NCI-H460 (cell line): ENCODE results near the gene ITPR2. TPM values are rescaled to one million over a fixed set of nuclear protein-coding genes. Genes with fewer than 3 reads are reported as not detected.
A peak's percentile ranks its signal among the peaks of the same experiment; 100 is the strongest.
"Not testable (repeated sequence)": the region's sequence is repeated elsewhere in the genome, so short reads cannot be mapped to it uniquely, and the experiment has no call there.

Experiments used
- DNase-seq: peaks from one replicate; pipeline ENCODE4 v3.0.0-alpha.2; 2016; ENCODE audit warnings: low read depth; ENCODE audit errors: extremely low read depth
- total RNA-seq: library from RNA; depleted of rRNA; stranded (reverse); fragments of >200 nt; shearing (Covaris generic); gene quantifications from 2 replicates; pipeline ENCODE4 v1.2.3, GENCODE V29; 2014

Gene ITPR2
- total RNA-seq, 1 experiment from 2014 or later: 5.5 TPM

DNA sequence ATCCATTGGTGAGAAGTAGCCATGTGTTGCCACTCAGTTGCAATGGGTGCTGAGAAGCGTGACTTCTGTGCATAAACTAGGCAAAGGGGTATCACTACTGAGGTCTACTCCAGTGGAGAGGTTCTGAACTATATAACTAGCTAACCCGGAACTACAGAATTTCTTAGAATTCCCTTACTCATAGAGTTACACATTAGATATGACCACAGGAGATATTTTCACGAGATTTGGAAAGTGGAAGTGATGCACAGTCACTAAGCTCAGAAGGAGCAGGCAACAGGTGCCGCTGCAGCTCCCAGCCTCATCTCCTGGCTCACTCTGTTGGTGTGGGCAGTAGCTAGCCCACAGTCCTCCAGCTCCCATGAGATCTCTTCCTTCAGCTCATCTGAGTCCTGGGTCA lies 501.0 kb downstream of the ITPR2 start:
- no peak for DNase-seq

DNA sequence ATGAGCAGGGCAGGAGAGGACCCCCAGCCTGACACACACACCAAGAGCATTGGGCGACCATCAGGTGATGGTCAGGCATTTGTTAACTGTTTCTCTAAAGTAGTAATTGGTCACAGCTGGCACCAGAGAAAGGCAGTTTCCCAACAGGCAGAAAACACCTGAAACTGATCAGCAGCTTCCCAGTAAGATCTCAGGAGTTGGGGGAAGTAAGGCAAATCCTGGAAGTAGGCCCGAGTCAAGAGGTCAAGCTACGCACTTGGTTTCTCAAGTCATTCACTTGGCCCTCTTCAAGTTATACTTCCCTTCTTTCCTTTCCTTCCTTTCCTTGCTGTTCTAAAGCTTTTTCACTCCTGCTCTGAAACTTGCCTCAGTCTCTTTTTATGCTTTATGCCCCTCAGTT lies 501.9 kb downstream of the ITPR2 start:
- DNase-seq: no peak

DNA sequence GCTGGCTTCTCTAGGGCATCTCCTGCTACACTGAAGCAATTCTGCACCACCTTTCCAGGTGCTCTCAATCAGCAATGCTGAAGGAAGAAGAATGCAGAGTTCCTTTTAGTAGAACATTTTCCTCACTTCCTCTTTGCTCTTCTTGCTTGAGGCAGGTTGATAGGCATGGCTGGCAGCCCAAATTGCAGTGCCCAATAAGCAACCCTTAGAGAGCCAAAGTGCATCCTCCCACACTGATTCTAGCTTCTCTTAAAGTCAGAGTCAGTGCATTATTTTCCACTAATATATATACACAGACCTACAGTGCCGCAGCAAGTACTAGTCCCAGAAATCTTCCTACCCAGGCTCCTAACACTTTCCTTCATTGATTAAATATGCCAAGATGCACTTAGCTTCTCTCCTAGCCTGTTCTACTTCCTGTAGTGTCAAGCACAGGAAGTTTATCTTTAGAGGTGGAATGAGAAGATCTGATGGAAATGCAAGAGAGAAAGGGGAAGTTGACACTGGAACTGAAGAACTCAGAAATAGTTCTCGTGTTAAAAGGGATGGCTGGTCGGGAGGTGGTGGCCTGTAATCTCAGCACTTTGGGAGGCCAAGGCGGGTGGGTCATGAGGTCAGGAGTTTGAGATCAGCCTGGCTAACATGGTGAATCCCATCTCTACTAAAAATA lies 504.9 kb downstream of the ITPR2 start:
- DNase-seq: no peak

DNA sequence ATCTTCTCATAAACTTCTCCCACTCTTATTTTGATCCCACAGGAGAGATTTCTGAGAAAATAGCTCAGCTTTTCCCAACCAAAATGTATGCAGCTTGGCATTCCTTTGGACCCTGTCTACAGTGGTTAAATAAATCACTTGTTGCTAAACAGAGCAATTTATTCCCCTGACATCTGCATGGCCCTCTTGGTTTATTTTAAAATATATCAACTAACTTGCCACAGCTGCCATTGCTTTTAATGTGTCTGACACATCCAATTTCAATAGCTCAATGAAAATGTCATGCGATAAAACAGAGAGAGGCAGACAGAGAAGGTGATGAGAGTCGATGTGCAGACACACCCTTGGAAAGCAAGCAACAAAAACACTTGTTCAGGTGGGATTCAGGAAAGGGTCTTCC lies 509.3 kb downstream of the ITPR2 start:
- no peak for DNase-seq

DNA sequence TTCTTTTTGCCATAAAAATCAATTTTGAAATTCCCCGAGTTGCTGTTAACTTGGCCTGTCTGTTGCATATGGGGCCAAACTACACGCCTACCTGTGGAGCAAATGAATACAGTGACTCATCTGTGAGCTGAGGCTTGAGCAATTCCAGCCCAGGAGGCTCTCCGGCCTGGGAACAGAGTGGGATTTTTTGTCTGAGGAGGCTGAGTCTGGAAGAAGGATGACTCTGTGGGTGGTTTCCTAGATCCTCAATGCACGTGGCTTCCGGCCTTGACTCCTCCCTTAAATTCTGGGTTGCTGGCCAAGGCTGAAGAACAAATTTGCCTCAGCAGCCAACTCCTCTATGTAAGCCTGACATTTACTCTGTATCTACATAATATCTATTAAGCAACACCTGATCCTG lies 513.5 kb downstream of the ITPR2 start:
- DNase-seq: no peak

DNA sequence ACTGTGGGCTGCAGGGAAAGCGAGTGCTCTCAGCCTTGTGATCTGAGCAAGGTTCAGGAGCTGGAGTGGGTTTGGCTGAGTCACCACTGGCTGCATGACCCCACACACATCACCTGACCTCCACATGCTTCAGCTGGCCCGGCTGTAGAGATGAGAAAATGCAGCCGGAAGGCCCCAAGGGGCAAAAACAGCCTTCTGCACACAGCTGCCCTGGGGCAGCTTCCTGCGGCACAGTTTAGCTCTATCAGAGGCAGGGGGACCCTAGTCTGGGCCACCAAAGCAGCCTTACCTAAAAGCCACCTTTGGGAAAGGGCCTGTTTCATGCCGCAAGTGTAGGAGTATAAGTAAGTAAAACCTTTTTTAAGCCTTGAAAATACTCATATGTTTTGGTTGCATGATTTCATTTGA lies 514.3 kb downstream of the ITPR2 start:
- DNase-seq: no peak

DNA sequence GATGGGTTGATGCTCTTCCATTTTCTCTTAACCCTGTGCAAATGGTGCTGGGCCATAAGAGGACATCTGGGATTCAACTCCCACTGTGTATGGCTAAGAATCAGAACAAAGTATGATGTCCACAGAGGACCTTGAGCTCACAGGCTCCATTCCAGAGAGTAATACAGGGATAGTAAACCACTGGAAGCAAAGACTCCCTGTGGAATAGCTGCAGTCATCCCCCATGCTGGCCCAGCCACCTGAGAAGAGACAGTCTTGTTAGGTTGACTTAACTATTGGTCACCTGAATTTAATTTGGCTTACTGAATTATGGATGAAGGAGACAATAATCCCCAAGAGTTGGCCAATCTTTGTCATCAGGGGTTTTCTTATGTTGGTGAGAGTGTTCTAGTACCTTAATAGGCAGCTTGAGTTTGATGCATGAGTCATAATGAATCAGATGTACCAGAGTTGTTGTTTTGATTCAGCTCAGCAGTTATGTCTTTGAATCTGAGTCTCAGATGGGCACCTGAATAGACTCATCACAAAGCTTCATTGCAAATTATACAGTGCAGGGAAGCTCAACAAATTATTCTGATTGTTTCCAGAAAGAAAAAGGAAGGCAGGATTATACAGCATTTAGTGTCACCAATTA lies 514.9 kb downstream of the ITPR2 start:
- DNase-seq: no peak

DNA sequence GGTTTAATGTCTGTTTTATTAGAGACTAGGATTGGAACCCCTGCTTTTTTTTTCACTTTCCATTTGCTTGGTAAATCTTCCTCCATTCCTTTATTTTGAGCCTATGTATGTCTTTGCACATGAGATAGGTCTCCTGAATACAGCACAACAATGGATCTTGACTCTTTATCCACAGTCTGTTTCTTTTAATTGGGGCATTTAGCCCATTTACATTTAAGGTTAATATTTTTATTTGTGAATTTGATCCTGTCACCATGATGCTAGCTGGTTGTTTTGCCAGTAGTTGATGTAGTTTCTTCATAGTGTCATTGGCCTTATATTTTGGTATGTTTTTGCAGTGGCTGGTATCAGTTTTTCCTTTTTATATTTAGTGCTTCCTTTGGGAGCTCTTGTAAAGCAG lies 518.9 kb downstream of the ITPR2 start:
- not testable (repeated sequence) for DNase-seq

DNA sequence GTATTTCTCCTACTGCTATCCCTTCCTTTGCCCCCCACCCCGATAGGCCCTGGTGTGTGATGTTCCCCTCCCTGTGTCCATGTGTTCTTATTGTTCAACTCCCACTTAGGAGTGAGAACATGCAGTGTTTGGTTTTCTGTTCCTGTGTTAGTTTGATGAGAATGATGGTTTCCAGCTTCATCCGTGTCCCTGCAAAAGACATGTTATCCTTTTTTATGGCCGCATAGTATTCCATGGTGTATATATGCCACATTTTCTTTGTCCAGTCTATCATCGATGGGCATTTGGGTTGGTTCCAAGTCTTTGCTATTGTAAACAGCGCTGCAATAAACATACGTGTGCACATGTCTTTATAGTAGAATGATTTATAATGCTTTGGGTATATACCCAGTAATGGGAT lies 522.5 kb downstream of the ITPR2 start:
- not testable (repeated sequence) for DNase-seq

DNA sequence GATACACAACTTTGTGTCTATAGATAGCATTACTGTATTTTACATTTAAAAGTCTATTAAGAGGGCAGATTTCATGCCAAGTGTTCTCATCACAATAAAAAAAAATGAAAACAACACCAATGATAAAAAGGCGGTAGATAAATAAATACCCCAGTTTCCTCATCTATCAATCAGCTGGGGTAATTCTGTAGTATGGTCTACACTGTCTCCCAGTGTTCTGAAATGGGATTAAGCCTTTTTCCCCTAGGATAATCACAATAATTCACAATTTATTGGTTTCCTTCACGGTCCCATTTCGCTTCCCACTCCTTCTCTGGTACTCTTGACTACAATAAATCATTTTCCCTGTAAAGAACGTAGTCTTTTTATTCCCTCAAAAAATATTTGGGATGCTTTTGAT lies 523.4 kb downstream of the ITPR2 start:
- no peak for DNase-seq

DNA sequence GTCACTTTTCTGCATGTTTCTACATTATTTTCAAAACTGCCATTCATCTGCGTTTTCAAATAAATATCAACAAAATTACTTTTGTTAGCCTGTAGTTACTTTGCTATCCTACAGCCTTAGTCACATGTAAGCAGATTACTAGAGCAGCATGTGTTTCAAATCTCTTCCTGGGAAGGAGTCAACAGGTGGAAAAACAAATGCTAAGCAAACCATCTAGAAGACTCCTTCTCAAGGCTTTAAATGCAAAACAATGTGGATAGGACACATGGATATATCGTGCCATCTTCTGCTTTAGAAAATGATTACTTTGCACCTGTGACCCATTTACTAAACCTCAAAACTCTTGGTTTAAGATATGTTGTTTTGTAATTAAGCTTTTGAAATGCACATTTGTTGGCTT lies 528.7 kb downstream of the ITPR2 start:
- DNase-seq: no peak

DNA sequence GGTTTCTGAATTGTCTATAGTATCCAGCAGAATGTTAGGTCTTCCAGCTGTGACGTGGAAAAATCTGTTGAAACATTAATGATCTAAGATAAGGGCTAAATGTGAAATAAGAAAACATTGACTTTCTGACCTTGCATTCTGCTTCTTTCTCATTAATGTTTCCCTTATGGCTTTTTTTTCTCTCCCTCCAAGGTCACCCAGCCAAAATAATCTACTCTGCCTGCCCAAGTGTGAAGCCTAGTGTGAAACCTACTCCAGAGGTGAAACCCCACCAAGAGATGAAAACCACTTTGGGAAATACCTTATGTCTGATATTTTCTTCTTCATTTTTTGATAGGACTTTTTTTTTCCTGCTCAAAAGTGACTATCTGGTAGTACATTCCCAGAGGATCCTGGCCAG lies 529.6 kb downstream of the ITPR2 start:
- DNase-seq: no peak

DNA sequence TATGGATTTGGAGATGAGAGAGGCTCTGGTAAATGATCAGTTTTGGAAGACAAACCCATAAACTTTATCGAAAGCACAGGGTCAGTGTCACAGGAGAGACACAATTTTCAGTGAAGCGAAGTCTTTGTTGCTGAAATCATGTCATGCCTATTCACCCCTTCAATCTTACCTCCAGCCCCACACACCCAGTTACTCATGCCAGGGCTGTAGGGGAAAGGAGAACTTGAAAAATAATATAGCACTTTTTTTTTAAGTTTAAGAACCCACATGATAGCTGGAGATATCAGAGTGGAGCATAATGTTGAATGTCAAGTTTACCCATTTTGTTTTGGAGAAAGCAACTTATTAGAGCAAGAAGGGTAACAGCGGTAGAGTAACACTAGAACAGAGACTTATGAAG lies 530.2 kb downstream of the ITPR2 start:
- DNase-seq: no peak

DNA sequence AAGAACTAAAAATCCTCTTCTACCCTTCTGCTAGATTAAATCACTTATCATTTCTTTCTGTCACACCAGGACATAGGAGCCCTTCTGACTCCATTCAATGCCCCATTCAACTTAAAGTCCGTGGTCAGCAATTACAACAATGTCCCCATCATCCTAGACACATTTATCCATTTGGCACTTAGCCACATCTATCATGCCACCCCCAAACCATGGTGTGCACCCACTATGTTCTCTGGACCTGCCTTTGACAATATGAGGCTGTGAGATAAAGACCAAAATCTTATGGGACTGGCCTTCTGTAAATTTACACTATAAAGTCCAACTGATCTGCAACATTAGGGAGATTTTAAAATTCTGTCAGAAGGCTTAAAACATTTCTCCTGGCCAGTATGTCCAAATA lies 533.2 kb downstream of the ITPR2 start:
- no peak for DNase-seq

DNA sequence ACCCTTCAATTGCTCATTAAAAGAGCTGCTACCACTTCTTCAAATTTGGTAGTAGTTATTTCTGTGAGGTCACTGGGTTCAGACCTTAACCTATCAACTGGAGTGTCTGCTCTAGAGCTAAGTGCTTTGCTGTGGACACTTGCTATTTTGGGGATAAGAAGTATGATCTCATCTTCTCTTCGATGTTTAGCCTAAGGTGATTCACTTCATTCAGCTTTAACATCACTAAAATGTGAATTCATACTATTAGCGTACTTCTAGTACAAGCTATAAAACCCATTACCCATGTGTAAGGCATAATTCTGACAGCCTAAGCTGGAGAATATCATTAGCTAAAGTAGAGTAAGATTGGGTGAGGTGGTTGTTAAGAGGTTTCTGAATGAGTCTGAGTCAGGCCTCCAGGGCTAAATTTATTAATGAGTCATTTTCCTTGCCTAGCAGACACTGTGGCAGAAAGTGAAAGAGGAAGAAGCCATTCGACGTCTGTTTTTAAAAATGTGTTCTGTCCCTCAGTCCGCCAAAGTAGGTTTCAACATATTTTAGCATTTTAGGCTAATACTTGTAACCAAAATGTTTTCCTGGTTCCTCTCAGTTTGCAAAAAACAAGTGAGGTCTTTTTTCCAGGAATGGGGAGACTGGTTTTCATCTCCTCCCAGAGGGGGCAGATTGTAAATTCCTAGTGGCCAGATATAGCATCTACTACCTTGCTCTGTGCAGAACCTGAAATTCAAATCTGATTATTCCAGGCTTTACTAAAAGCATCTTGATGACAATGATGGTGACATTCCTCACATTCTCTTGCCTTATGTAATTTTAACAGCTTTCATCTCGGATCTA lies 534.0 kb downstream of the ITPR2 start:
- DNase-seq: peak; percentile 26

DNA sequence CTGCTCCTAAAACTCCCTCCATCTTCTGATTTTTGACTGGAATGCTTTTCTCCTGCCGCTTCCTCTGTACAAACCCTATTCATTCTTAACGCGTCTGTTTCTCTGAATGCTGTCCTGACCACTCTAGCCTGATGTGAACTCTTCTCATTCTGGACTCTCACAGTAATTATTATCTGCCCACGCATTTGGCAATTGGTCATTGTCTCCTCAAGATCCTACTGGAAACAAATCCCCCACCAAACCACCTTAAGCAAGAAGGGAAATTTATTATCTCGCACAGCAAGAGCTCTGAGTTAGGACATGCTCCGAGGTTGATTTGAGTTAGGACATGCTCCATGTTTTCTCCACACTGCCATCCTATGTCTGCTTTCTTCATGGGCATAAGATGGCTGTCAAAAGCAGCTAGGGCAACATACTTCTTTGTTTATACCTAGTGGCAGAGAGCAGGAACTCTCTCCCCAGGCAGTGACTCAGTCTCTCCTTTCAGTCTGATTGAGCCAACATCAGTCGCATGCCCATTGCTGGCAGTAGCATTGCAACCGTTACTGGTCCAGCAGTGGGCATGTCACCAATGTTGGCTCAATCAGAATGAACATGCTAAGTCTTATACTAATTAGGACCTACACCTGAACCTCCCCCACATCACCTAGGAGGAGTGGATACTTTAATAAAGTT lies 535.5 kb downstream of the ITPR2 start:
- no peak for DNase-seq

DNA sequence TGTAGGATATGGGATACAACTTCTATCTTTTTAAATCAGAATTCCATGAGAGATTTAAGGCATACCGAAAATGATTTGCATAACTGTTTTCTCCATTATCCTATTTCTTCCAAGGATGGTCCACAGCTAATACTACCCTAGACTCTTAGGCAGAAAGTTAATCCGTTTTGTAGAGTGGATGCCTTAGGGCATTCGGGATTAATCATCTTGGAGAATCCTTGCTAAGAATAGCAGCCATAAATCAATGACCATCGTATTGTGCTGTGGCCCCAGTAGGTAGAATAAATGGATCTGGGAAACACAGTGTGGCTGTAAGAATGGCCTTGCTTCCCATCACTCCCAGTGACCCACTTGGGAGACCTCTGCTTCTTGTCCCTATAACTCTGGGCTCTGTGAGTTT lies 538.0 kb downstream of the ITPR2 start:
- DNase-seq: no peak

DNA sequence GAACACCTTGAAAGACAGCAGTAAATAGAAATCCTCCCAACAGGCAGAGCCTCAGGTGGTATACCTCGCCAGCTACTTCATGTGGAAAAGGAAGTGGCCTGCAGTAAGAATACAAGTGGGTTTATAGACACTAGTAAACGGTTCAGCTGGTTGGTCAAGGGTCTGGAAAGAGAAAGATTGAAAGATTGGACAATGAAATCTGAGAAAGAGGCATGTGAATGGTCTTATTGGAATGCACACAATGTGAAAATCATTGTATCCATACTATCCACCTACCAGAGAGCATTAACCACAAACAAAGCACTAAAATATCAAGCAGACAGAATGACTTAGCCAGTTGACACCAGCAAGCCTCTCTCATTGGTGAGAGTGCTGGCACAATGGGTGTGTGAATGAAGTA lies 539.4 kb downstream of the ITPR2 start:
- no peak for DNase-seq

DNA sequence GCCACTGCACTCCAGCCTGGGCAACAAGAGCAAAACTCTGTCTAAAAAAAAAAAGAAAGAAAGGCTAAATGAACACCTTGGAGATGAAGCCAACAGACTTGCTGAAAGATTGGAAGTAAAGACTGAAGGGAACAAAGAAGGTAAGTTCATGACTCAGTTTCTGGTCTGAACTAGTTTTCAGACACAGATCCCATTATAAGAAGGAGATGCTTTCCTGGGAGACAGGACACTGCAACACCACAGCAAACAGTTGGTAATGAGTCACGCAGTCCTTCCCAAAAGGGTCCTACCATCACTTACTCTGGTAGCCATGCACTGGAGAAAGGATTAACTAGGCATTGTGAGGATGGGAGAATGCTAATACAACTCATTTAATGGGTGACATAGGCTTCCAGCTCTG lies 540.4 kb downstream of the ITPR2 start:
- DNase-seq: no peak

DNA sequence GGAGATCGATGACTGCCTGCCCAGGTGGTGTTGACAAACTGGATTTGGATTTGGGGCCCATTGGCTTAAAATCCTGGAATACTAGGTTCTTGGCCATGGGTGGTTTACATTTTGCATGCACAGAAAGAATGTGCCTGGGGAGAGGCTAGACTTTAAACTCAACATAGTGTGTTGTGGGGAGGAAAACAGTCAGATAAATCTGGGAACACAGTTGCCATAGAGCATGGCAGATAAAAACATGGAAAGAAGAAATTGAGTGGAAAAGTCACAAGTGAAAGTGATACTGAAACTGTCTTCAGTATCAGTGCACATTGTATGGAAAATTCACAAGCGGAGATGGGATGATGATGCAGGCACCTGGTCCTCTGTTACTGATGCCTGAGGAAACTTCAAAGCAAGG lies 542.4 kb downstream of the ITPR2 start:
- DNase-seq: no peak

DNA sequence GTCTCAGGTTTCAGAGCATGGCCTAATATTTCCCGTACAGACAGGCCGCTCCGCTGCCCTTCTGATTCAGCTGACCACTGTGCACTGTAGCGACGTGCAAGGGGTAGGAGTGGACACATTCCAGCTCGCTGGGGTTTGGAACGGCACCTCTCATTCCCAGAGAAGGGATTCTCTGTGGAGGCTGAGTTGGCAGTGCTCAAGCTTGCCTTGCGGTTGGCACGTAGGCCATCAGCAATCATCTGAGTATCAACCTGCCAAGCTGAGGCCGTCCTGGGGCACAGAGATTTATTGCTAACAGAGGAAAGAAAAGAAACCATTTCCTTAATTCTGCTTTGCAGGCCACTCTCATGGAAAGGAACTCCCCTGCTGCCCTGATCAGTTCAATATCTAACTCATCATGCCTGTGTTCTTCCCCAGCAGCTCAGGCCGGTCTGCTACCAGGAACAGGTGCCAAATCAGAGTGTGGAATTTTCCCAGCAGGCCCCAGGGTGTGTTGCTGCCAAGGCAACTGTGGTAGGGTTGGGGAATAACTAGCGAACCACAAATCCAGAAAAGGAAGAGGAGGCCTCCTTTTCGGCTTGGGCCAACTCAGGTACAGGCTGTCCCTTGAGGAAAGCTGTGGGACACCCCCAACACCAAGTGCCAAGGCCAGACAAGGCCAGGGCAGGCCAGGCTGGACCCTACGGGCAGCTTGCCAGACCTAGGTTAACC lies 545.2 kb downstream of the ITPR2 start:
- no peak for DNase-seq
